Inferior parietal cortex (tissue), 1 donor: ENCODE measurements around the gene ADPRHL1.
"Not testable (repeated sequence)": the region's sequence is repeated elsewhere in the genome, so short reads cannot be mapped to it uniquely, and the experiment has no call there.

Source experiments
- DNase-seq: peaks from one replicate; pipeline ENCODE4 v3.0.0-alpha.2; 2016; ENCODE audit errors: extremely low spot score

ADPRHL1 gene

DNA sequence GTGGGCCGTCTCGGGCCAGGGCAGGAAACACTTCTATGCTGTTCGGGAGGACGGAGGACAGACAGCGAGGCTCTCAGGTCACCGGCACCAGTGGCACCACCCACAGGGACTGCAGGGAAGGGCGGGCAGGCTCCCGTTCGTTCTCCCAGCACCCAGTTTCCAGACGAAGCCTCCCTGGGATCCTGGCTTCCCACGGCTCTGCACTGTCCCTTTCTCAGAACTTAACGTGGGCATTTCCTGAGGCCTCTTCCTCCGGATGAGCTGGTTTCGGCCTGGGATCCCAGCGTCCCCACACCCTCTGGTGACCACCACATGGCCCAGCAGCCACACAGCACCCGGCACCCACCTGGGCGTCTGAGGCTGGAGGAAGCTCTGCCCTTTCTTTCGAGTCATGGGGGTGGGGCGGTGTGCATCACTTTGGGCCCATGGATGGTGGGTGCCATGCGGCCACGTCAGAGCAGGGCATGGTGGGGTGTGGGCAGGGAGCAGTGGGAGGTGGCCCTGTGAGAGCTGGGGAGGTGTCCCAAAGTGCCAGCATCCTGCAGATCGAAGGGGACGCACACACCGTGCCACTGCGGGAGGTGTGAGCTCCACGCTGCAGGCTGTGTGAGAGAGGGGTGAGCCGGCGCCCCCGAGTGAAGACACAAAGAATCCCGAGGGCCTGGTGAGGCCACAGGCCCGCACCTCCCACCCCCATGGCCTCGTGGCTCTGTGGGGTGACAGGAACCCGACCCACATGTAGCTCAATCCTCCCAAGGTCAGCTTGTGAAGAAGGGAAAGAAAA, 50.6 kb downstream of the ADPRHL1 start:
- no peak for DNase-seq

DNA sequence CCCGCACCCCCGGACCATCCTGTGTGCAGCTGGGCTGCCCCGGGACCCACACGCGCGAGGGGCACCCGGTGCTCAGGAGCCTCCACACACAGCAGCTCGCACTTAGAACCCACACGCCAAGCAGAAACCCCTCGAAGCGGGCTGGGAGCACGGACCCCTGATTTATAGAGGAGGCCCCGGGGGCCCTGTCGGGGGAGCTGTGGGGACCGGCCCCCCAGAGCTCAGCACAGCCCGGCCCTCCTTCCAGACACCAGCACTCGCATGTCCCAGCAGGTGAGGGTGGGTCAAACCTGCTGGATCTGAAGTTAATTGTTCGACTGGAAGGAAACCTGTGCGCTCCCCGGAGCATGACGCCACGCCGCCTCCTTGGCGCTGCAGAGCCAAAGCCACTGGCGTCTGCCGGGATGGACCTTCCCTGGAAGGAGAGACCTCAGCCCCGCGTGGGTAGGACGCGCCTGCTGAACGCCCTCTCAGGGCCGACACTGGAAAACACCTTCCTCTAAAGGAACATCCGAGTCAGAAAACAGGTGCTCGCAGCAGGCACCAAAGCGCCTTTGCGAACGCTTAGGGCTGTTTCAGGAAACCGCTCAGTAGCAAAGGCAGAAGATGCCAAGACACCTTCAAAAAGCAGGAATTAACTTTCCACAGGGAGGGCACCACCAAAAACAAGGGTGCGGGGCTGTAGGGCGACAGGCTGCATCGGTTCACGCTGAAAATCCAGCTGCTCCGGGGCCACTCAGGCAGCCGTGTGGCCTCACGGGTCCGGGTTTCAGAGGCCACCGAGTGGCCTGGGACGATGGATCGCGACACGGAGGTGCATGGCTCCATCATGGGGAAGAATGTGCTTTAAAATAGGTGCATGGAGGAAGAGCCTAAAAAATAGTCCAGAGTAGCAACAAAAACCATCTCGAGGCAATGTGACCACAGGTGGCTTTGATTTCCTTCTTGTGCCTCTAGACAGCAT, 51.6 kb downstream of the ADPRHL1 start:
- no peak for DNase-seq

DNA sequence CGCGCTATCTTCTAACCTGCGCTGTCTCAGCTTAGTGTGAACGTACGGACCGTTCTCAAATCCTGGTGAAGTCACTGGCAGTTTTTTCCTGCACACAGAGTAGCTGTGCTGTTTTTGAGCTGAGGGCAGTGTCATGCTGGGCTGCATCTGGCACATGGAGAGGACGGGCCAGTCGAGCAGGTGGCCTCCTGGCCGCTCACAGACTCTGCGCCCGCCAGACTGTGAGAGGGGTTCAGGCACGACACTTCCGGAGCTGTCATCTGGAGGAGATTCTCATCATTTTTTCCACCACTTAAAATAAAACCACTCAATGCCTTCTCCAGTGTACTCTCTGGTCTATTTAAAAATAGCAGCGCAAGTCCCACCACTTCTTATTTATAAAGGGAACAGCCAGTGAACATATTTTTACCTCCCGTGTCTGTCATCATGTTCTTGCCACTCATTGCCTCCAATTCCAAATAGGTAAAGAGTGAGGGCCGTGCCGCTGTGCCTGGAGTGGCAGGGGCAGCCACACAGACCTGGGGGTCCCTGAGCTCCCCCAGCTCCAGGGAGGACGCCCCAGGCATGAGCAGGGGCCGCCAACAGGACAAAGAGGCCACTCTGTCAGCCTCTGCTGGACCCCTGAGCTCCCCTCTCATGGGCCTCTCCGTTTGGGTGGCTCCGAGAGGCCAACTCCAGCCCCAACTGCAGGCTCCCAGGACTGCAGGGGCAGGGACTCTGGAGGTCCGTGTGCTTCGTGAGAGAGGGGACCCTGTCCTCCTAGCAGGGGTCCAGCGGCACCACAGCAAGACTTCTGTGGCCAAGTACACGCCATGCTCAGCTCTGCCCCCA, 52.5 kb downstream of the ADPRHL1 start:
- peak; percentile 24 for DNase-seq

DNA sequence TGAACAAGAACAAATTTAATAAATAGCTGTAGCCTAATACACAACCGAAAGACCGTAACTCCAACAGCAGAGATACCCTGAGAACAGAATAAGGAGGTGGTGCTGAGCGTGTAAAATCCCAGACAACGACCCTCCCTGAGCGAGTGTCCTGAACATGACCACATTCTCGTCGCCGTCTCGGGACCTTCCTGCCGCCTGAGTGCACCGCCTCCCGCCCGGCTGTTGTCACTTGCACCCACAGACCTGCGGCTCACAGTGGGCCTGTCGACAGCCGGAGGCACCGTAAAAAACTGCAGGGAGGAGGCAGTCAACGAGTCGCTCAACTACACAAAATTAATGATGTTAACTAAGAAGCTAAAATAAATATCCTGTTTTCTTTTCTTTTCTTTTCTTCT, 53.5 kb downstream of the ADPRHL1 start:
- DNase-seq: no peak

DNA sequence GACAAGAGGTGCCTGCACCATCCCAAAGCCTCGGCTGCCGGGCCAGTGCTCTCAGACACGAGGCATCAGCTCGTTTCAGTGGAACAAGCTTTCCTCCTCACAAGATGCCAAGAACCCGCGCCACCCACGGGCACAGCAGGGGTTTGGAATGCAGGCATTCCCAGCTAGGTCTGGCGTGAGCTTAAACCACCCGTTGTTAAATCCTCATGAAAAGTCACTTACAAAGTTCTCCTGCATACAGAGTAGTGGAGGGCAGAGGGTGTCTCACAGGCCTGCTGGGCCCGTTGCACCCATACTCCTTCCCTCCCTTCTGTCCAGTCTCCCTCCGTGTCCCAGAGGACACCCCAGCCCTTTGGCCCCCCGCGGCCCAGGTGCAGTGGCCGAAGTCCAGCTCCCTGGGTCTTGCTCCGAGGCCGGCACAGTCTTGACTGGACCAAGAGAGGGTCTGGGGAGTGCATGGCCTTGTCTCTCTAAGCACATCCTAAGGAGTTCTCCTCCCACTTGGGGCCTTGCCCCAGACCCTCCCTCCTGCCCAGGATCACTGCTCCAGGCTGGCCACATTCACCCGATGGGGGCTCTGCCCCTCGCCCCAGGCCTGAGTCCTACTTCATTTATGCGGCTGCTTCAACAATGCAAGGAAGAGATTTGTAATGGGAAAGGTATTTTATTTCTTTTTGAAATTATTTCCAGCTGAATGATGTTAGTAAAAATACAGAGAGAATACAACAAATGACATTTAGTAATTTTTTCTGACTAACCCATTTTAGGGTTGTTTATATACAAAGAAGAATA, 54.1 kb downstream of the ADPRHL1 start:
- DNase-seq: no peak

DNA sequence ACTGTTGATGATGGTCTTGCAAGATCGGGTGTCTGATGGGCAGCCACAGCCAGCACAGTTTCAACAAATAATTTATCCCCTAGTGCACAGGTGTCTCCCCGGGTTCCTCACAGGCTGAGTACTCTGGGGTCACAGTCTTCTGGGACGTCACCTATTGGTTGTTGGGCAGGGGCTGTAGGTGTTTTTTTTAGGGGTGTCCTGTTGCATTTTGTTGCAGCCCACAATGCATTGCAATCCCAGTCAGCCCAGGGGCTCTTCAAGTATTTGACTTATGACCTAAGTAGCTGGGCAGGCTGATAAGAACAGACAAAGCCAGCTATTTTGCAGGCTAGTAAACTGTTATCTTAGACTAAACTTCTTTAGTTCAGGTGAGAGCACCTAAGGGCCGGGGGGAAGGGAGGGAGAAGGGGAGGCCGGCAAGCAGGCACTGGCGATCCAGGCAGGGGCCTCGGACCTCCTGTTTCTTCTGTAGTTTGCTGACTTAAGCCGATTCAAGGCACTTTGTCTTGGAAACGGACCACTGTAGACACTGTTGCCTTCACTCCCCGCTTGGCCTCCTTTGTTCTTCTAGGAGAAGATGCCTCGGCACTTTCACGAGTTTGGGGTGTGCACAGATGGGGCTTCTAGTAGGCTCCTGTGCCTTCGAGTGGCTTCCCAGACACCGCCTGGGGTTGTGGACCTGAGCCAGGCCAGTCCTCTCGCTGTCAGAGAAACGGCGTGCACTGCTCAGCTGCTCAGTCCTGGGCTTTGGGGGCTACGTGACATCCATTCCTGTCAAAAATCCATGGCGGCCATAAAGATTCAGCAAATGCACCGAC, 55.5 kb downstream of the ADPRHL1 start:
- DNase-seq: no peak

DNA sequence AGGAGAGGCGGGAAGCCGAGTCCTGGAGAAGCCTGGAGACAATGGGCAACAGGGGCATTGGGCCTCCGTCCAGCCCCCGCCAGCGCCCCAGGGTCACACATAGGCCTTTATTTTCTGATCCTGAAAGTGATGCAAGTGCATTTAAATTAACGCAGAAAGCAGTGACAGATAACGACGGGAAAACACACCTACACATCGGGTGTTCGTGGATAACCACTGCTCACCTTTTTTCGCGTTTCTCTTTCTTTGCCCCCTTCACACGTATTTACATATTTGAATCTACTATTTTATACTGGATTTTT, 59.0 kb downstream of the ADPRHL1 start:
- no peak for DNase-seq

DNA sequence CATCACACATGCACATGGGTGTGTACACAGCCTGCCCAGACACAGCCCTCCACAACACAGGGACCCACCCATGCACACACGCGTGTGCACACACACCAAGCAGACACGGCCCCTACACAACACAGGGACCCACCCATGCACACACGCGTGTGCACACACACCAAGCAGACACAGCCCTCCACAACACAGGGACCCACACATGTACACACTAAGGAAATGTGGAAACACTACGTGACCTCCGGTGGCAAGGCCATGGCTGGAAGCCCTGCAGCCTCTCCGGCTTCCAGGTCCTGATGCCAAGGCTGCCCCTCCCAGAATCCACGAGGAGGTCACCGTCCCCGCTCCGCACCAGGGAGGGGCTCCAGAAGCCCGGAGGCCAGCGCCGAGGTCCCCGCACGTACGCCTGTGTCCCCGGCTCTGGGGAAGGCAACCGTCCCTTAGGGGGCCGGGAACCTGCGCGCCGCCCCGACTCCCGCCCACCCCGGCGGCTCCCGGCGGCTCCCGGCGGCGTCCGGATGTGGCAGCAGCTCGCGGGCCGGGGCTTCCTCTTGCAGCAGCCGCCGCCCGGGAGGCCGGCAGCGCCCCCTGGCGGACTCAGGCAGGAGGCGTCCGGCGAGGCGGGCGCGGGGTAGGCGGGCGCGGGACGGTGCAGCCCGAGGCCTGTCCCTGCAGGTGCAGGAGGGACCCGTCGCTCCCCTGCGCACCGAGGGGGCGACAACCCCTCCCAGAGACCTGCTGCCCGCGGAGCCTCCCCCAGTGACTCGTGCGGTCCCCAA, 59.5 kb downstream of the ADPRHL1 start:
- DNase-seq: peak; percentile 72

DNA sequence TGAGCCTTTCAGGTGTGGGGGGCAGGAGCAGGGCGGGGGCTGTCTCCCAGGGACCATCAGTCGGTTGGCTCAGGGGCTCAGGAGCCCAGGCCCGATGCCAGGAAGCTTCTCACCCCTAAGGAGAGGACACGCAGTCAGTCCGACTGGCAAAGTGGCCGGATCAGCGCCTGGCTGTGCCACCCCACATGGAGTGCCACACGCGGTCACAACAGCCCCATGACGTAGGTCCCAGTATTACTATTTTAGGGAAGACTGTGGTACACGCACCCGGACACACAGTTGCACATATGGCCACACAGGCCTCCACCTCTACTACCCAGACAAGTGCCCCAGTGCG, 60.1 kb downstream of the ADPRHL1 start:
- DNase-seq: no peak

DNA sequence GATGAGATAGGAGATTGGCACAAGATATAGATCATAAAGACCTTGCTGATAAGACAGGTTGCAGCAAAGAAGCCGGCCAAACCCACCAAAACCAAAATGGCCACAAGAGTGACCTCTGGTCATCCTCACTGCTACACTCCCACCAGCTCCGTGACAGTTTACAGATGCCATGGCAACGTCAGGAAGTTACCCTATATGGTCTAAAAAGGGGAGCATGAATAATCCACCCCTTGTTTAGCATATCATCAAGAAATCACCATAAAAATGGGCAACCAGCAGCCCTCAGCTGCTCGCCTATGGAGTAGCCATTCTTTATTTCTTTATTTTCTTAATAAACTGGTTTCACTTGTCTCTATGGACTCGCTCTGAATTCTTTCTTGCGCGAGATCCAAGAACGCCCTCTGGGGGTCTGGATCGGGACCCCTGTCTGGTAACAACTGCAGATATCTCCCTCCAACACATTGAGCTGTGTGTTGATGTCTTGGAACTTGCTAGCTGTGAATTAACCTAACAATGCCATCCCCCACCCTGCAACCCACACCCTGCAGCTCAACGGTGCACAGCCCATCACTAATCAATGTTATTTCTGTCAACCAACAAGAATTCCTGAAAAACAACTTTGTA, 62.3 kb downstream of the ADPRHL1 start:
- DNase-seq: no peak

DNA sequence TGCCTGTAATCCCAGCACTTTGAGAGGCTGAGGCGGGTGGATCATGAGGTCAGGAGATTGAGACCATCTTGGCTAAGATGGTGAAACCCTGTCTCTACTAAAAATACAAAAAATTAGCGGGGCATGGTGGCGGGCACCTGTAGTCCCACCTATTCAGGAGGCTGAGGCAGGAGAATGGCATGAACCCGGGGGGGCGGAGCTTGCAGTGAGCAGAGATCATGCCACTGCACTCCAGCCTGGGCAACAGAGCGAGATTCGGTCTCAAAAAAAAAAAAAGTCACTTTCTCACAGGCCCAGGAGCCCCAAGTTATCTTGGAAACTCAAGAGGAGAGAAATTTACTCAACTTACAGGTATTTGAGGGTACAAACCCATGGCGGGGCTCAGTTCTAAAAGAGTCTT, 63.7 kb downstream of the ADPRHL1 start:
- DNase-seq: not testable (repeated sequence)

DNA sequence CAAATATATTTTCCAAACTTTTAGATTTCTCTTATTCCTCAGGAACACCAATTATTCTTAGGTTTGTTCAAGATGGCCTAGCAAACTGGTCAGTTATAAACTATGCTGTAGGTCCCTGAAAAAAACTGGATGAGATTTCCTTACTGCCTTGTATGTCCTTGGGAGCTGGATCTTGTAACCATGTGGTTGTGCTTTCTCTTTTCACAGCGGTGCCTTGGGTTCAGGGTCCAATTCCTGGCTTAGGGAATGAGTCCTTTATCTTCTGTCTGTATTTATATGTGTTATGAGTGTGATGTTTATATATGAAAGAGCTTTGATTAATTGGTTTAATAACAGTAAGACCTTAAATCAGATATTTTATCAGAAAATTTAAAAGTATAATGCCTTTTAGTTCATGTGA, 65.9 kb downstream of the ADPRHL1 start:
- no peak for DNase-seq

DNA sequence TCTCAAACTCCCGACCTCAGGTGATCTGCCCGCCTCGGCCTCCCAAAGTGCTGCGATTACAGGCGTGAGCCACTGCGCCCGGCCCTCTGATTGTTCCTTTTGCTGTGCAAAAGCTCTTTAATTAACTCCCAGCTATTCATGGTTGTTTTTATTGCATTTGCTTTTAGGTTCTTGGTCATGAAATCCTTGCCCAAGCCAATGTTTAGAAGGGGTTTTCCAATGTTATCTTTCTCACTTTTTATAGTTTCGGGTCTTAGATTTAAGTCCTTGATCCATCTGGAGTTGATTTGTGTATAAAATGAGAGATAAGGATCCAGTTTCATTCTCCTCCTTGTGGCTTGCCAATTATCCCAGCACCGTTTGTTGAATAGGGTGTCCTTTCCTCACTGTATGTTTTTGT, 70.2 kb downstream of the ADPRHL1 start:
- no peak for DNase-seq

DNA sequence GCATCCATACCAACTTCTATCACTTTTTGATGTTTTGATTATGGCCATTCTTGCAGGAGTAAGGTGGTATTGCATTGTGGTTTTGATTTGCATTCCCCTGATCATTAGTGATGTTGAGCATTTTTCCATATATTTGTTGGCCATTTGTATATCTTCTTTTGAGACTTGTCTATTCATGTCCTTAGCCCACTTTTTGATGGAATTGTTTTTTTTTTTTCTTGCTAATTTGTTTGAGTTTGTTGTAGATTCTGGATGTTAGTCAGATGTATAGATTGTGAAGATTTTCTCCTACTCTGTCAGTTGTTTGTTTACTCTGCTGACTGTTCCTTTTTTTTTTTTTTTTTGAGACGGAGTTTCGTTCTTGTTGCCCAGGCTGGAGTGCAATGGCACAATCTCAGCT, 70.7 kb downstream of the ADPRHL1 start:
- DNase-seq: not testable (repeated sequence)

DNA sequence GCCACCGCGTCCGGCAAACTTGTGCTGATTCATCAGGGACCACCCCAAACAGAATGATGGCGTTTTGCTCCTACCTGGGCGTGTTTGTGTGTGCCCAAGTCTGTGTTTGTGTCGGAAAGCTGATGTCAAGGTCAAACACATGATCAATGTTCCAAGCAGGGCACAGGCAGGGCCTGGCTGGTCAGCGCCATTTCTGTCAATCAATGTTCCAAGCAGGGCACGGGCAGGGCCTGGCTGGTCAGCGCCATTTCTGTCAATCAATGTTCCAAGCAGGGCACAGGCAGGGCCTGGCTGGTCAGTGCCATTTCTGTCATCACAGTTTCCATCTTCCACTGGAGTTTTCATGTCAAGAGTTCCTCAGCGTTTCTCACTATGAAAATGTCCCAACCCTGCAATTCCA, 74.5 kb downstream of the ADPRHL1 start:
- DNase-seq: no peak

DNA sequence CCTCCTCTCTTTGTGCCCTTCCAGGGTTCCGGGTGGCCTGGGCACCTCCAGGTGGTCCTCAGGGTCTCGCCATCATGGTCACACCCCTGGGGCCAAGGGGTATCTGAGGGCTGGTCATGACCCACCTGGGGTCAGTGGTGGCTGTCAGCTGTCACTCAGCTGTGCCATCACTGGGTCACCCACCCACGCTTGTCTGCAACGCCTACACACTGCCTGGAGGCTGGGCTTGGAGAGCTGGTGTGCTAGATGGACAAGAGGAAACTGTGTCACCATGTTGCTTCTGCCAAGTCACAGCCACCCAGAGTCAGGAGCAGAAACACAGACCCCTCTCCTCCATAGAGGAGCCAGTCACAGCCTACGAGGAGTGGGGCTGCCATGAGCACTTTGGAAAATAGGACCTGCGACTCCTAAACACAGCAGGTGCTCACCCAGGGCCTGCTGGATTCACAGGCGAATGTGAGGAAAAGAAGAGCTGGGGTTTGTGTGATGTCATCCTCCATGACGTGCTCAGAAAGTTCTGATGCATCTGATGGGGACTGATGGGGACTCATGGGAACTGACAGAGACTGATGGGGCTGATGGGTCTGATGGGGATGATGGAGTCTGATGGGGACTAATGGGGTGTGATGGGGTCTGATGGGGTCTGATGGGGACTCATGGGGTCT, 78.6 kb downstream of the ADPRHL1 start:
- no peak for DNase-seq

DNA sequence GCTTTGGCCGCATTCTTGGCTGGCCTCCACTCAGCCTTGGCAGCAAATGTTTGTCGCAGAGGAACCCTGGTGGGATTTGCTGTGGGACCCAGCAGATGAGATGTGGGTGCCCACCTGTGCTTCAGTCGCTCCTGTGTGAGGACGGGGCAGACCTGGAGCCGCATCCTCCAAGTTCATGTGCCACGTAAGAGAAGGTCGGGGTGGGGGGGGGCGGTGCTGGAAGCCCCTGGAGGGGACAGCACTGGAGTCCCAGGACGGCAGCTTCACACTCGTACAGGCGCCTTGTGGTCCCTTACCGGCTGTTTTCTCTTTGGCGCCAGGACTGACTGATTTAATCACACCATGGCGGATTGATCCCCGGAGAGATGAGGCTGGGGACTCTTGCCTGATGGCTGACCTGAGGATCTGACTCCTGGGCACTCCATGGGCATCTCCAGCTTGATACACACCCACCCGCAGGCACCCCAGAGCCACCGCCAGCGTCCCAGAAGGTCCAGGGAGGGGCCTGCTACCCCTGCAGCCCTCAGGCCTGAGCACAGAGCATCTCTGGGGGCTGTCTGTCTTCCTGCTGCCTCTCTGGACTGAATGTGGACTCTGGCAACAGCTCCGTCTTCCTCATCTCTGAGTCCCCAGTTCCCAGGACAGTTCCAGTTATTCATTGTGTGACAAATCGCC, 79.3 kb downstream of the ADPRHL1 start:
- DNase-seq: no peak

DNA sequence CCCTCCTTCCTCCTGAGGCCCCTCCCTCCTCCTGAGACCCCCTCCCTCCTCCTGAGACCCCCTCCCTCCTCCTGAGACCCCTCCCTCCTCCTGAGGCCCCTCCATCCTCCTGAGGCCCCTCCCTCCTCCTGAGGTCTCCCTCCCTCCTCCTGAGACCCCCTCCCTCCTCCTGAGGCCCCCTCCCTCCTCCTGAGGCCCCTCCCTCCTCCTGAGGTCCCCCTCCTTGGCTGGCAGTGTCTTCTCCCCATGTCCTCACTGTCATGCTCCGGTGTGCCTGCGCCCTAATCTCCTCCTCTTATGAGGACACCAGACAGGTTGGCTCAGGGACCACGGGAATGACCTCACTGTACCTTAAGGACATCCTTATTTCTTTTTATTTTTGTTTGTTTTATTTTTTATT, 81.6 kb downstream of the ADPRHL1 start:
- DNase-seq: not testable (repeated sequence)
